CD14-positive monocyte (primary cell): Measurements from ENCODE around the gene PEX12. TPM values are rescaled to one million over a fixed set of nuclear protein-coding genes. Genes with fewer than 3 reads are reported as not detected.
"Not testable (repeated sequence)": the region's sequence is repeated elsewhere in the genome, so short reads cannot be mapped to it uniquely, and the experiment has no call there.

Experiments
- DNase-seq, 3 donors: peaks; one replicate each; pipeline ENCODE4 v3.0.0-alpha.2; 2011 to 2022
- H2AFZ ChIP-seq: 2 replicates; pipeline ENCODE4 v1.6.0; 2012; ENCODE audit warnings: mild to moderate bottlenecking, low read depth, low read length, inconsistent platforms; ENCODE audit not compliant: insufficient read depth, poor library complexity, severe bottlenecking
- H3K27ac ChIP-seq, 2 donors: 1 replicate in 1 of 2; 2 replicates in 1 of 2; pipeline ENCODE4 v1.5.1; 2012 to 2013; ENCODE audit warnings: low read length in 2 of 2, control low read depth in 1 of 2, inconsistent platforms in 1 of 2, low read depth in 1 of 2, mild to moderate bottlenecking in 1 of 2
- H3K27me3 ChIP-seq, 2 donors: one replicate each; pipeline versions ENCODE4 v1.6.0 to v1.6.1; 2011 to 2013; ENCODE audit warnings: low read length in 2 of 2; ENCODE audit not compliant: control insufficient read depth in 2 of 2, insufficient read depth in 2 of 2
- H3K36me3 ChIP-seq, 2 donors: replicated peaks in 1 of 2; 1 replicate in 1 of 2; 2 replicates in 1 of 2; pipeline versions ENCODE4 v1.5.1 to v1.6.1; 2012 to 2013; ENCODE audit warnings: low read length in 2 of 2, control low read depth in 1 of 2, inconsistent platforms in 1 of 2, mild to moderate bottlenecking in 1 of 2; ENCODE audit not compliant: insufficient read depth in 2 of 2, control insufficient read depth in 1 of 2
- H3K4me1 ChIP-seq, 2 donors: 1 replicate in 1 of 2; 2 replicates in 1 of 2; pipeline versions ENCODE4 v1.5.1 to v1.6.1; 2012 to 2013; ENCODE audit warnings: low read length in 2 of 2, control low read depth in 1 of 2, inconsistent platforms in 1 of 2, mild to moderate bottlenecking in 1 of 2, moderate library complexity in 1 of 2; ENCODE audit not compliant: insufficient read depth in 2 of 2, control insufficient read depth in 1 of 2
- H3K4me2 ChIP-seq: replicated peaks from 2 replicates; pipeline ENCODE3; 2012; ENCODE audit warnings: low read length, moderate library complexity, mild to moderate bottlenecking; ENCODE audit not compliant: poor library complexity, severe bottlenecking; ENCODE audit errors: extremely low read depth
- H3K4me3 ChIP-seq, 3 experiments: fragments of 200-600 bp in 1 of 3; sonication (generic) in 1 of 3; replicated peaks in 1 of 3; 1 replicate in 2 of 3; 2 replicates in 1 of 3; pipeline ENCODE4 v1.5.1; 2011 to 2013; ENCODE audit warnings: low read length in 3 of 3, mild to moderate bottlenecking in 3 of 3, control low read depth in 2 of 3, low read depth in 2 of 3, inconsistent platforms in 1 of 3, moderate library complexity in 1 of 3
- H3K79me2 ChIP-seq: 2 replicates; pipeline ENCODE4 v1.6.0; 2012; ENCODE audit warnings: mild to moderate bottlenecking, control low read depth, inconsistent platforms, low read length, moderate library complexity; ENCODE audit not compliant: insufficient read depth
- H3K9ac ChIP-seq: 2 replicates; pipeline ENCODE4 v1.6.0; 2017; ENCODE audit warnings: low read length, mild to moderate bottlenecking; ENCODE audit not compliant: insufficient read depth, poor library complexity, severe bottlenecking
- H3K9me3 ChIP-seq, 2 donors: replicated peaks in 1 of 2; 1 replicate in 1 of 2; 2 replicates in 1 of 2; pipeline versions ENCODE4 v1.5.1 to v1.6.1; 2012 to 2013; ENCODE audit warnings: low read length in 2 of 2, control low read depth in 1 of 2; ENCODE audit not compliant: control insufficient read depth in 1 of 2, insufficient read depth in 1 of 2
- H4K20me1 ChIP-seq: 2 replicates; pipeline ENCODE4 v1.6.0; 2012; ENCODE audit warnings: mild to moderate bottlenecking, low read length, control low read depth, moderate library complexity; ENCODE audit not compliant: insufficient read depth
- H3K27ac Mint-ChIP-seq, 7 donors: one replicate each; pipeline ENCODE4 v1.8.0; 2020; ENCODE audit warnings: mild to moderate bottlenecking in 7 of 7, mixed read lengths in 7 of 7, moderate library complexity in 6 of 7, inconsistent platforms in 2 of 7
- H3K27me3 Mint-ChIP-seq, 3 donors: one replicate each; pipeline ENCODE4 v1.8.0; 2021 to 2022; ENCODE audit warnings: low read depth in 3 of 3, mild to moderate bottlenecking in 3 of 3, mixed read lengths in 3 of 3, moderate library complexity in 3 of 3, inconsistent platforms in 1 of 3
- H3K36me3 Mint-ChIP-seq, 2 donors: one replicate each; pipeline ENCODE4 v1.8.0; 2020; ENCODE audit warnings: mixed read lengths in 2 of 2, inconsistent platforms in 1 of 2, mild to moderate bottlenecking in 1 of 2
- H3K4me1 Mint-ChIP-seq: one replicate; pipeline ENCODE4 v1.8.0; 2020; ENCODE audit warnings: mild to moderate bottlenecking, mixed read lengths
- H3K4me3 Mint-ChIP-seq, 2 donors: one replicate each; pipeline ENCODE4 v1.8.0; 2020; ENCODE audit warnings: mild to moderate bottlenecking in 2 of 2, mixed read lengths in 2 of 2, moderate library complexity in 1 of 2
- H3K9me3 Mint-ChIP-seq, 7 donors: one replicate each; pipeline ENCODE4 v1.8.0; 2020 to 2022; ENCODE audit warnings: mixed read lengths in 7 of 7, mild to moderate bottlenecking in 6 of 7, moderate library complexity in 6 of 7, inconsistent platforms in 2 of 7
- CTCF ChIP-seq: fragments of 200-600 bp; IDR thresholded peaks from one replicate; pipeline ENCODE4 v1.8.0; 2022; ENCODE audit warnings: antibody characterized with exemption, mild to moderate bottlenecking
- WGBS: methylation state at CpG from one replicate; pipeline ENCODE4 v1.1.5; 2013; ENCODE audit warnings: missing lambda C conversion rate; ENCODE audit not compliant: insufficient coverage; 5-methylcytosine and 5-hydroxymethylcytosine counted together
- intact Hi-C, 2 donors: fragments of 100-400 bp; cut with micrococcal nuclease; formaldehyde crosslinking; loops; one replicate each; pipeline versions ENCODE4 v1.15.0 to v1.15.1; 2023
- polyA plus RNA-seq, 3 donors: library from polyadenylated mRNA; depleted of rRNA in 1 of 3; unstranded in 2 of 3; stranded (reverse) in 1 of 3; fragments of 300-500 nt in 2 of 3; fragments of >200 nt in 1 of 3; fragmentation: Illumina TruSeq in 2 of 3; gene quantifications; 1 replicate in 2 of 3; 2 replicates in 1 of 3; pipeline ENCODE4 v1.2.3, GENCODE V29; 2012 to 2021
- small RNA-seq: library from RNA; depleted of rRNA; stranded (forward); fragments of <200 nt; gene quantifications from one replicate; pipeline ENCODE3, GENCODE V24; 2012; ENCODE audit warnings: low read depth; ENCODE audit not compliant: insufficient read length

The PEX12 gene
- polyA plus RNA-seq, 3 donors: 0.08 to 0.72 (median 0.31) TPM

GRCh38 chr17:35529866-35530265 lies 48.5 kb downstream of the PEX12 start:
- 94% methylated on average over 3 of the region's 8 CpGs for WGBS
- Histone ChIP-seq H3K4me2 (no peak overlapping the region), H3K36me3 (no peaks in the 10 kb centered on the region), H3K4me3 (no peak overlapping the region), H3K4me1 (peaks cover 0 to 4% of the 10 kb centered on the region in 2 donors), H3K79me2 (no peaks in the 10 kb centered on the region), H3K27ac (no peak overlapping the region), H3K27me3 (no peaks in the 10 kb centered on the region), H3K9me3 (no peaks in the 10 kb centered on the region), H4K20me1 (no peaks in the 10 kb centered on the region), H3K9ac (no peak overlapping the region), H2AFZ (no peak overlapping the region)
- Mint-ChIP-seq H3K9me3 (peaks cover 0 to 10% (median 7%) of the 10 kb centered on the region in 7 donors), H3K36me3 (no peaks in the 10 kb centered on the region), H3K4me3 (no peak overlapping the region), H3K27ac (peak overlapping the region in 1 of 7 donors; percentile 39), H3K27me3 (no peaks in the 10 kb centered on the region), H3K4me1 (peaks cover 8% of the 10 kb centered on the region)
- intact Hi-C loops: loop anchor here (2.0 to 10.0 kb wide), 2 partner anchors 155 to 363 kb away; partner anchors contain the start of gene SLFN11 (in 1 of the 2)
- no peak for TF ChIP-seq CTCF
- DNase-seq: no peak

- intact Hi-C loops: loop anchor here in 1 of 2 donors (2.0 kb wide), 1 partner anchor 363 kb away; no protein-coding TSS in a partner anchor
- H3K9me3 Mint-ChIP-seq: peaks cover 0 to 10% (median 7%) of the 10 kb centered on the region in 7 donors
- H3K4me1 ChIP-seq: not testable (repeated sequence)
Observed at GRCh38 chr17:35529326-35529725, 49.0 kb downstream of the PEX12 start.

More at GRCh38 chr17:35529326-35529725, 49.0 kb downstream of the PEX12 start:
- not testable (repeated sequence) for DNase-seq, H3K9ac ChIP-seq, H2AFZ ChIP-seq, H3K4me3 Mint-ChIP-seq, H3K36me3 Mint-ChIP-seq, H3K4me1 Mint-ChIP-seq, H3K27me3 ChIP-seq, H3K27ac ChIP-seq, H4K20me1 ChIP-seq, H3K4me3 ChIP-seq, H3K4me2 ChIP-seq, H3K9me3 ChIP-seq, H3K27ac Mint-ChIP-seq, H3K79me2 ChIP-seq, H3K27me3 Mint-ChIP-seq, H3K36me3 ChIP-seq
- WGBS: no CpG with 5 or more reads among the region's 1 CpG

Small RNA genes lying within 50 kb of the gene (small RNA-seq; reads per million reads assigned to genes)
- not detected for gene AC004134.1
- gene AC015911.1: not detected
- gene SNORD7: 25.5 reads per million, percentile 89 among the genes with 10 or more reads in this experiment

Other genes starting within 250 kb of the PEX12 start
- gene SLFN11, start 204.9 kb downstream of the PEX12 start, polyA plus RNA-seq: 10 to 100 TPM; 34.3 to 46.8 (median 45.6) TPM
- gene SLFN12, start 146.1 kb downstream of the PEX12 start, polyA plus RNA-seq: 10 to 100 TPM in 2 of 3 donors, 1 to 10 TPM in 1; 8.4 to 19.6 (median 14.5) TPM
- 1 to 10 TPM; 1.8 to 3.0 (median 2.7) TPM for gene SLFN13, start 129.8 kb downstream of the PEX12 start, polyA plus RNA-seq
- under 1 TPM; 0.14 to 0.25 (median 0.24) TPM for gene SLFN12L, start 40.9 kb downstream of the PEX12 start, polyA plus RNA-seq
- under 1 TPM in 2 of 3 donors, not detected in 1; 0.11 to 0.12 TPM for gene SLFN14, start 17.8 kb downstream of the PEX12 start, polyA plus RNA-seq
- 10 to 100 TPM; 28.7 to 44.2 (median 29.4) TPM for gene AP2B1, start 8.8 kb upstream of the PEX12 start, polyA plus RNA-seq
- gene RASL10B, start 153.1 kb upstream of the PEX12 start, polyA plus RNA-seq: not detected
- not detected for gene GAS2L2, start 174.7 kb upstream of the PEX12 start, polyA plus RNA-seq
- gene C17orf50, start 182.3 kb upstream of the PEX12 start, polyA plus RNA-seq: under 1 TPM in 1 of 3 donors, not detected in 2; 0.23 TPM
- gene MMP28, start 217.1 kb upstream of the PEX12 start, polyA plus RNA-seq: not detected
- 10 to 100 TPM in 2 of 3 donors, 1 to 10 TPM in 1; 6.0 to 50.6 (median 16.3) TPM for gene TAF15, start 230.9 kb upstream of the PEX12 start, polyA plus RNA-seq